WTC11 (cell line): ENCODE measurements around the gene LIMCH1. TPM values are rescaled to one million over a fixed set of nuclear protein-coding genes. Genes with fewer than 3 reads are reported as not detected.

ENCODE experiments used
- ATAC-seq: fragments of 200-7000 bp; cut with Tn5 transposase; 2 replicates; pipeline ENCODE4 v1.10.0; 2021; ENCODE audit warnings: mild to moderate bottlenecking, moderate library complexity
- CTCF ChIA-PET: fragments of 300-600 bp; sonication (Branson Sonifier 250); formaldehyde crosslinking; loops from one replicate; lab custom pipeline; 2021; ENCODE audit warnings: antibody characterized with exemption; lab: Charles Lee
- POLR2A ChIA-PET: fragments of 350-600 bp; sonication (Branson Sonifier 250); formaldehyde crosslinking; loops from one replicate; lab custom pipeline; 2021; ENCODE audit warnings: antibody characterized with exemption; lab: Charles Lee
- DNase-seq: peaks from one replicate; pipeline ENCODE4 v3.0.0; 2021; ENCODE audit warnings: low spot score
- H3K27ac Mint-ChIP-seq: 2 replicates; pipeline ENCODE4 v1.8.0; 2021; ENCODE audit warnings: mixed read lengths
- H3K27me3 Mint-ChIP-seq: 2 replicates; pipeline ENCODE4 v1.8.0; 2021; ENCODE audit warnings: low read depth, mild to moderate bottlenecking, moderate library complexity, mixed read lengths
- H3K36me3 Mint-ChIP-seq: 2 replicates; pipeline ENCODE4 v1.8.0; 2021; ENCODE audit warnings: mixed read lengths
- H3K4me1 Mint-ChIP-seq: 2 replicates; pipeline ENCODE4 v1.8.0; 2022; ENCODE audit warnings: mixed read lengths
- H3K4me3 Mint-ChIP-seq: 2 replicates; pipeline ENCODE4 v1.8.0; 2021; ENCODE audit warnings: mild to moderate bottlenecking, moderate library complexity, mixed read lengths
- H3K9me3 Mint-ChIP-seq: 2 replicates; pipeline ENCODE4 v1.8.0; 2021; ENCODE audit warnings: mixed read lengths
- ESRRA ChIP-seq: sonication (generic); formaldehyde crosslinking; IDR thresholded peaks from 2 replicates; pipeline ENCODE4 v1.8.1; 2022; ENCODE audit warnings: mild to moderate bottlenecking, missing genetic modification reagents, borderline replicate concordance
- ETV6 ChIP-seq: sonication (generic); formaldehyde crosslinking; IDR thresholded peaks from 2 replicates; pipeline ENCODE4 v1.8.1; 2022; ENCODE audit warnings: mild to moderate bottlenecking, missing genetic modification reagents
- GTF2I ChIP-seq: fragments of 250-450 bp; sonication (Bioruptor Pico); conservative IDR thresholded peaks from 2 replicates; pipeline ENCODE4 v1.4.0; 2021; ENCODE audit warnings: mild to moderate bottlenecking
- IRF2 ChIP-seq: sonication (generic); formaldehyde crosslinking; IDR thresholded peaks from 2 replicates; pipeline ENCODE4 v1.8.0; 2022; ENCODE audit warnings: low read depth, missing genetic modification reagents, borderline replicate concordance
- KAT7 ChIP-seq: sonication (generic); formaldehyde crosslinking; IDR thresholded peaks from 2 replicates; pipeline ENCODE4 v1.8.1; 2023; ENCODE audit warnings: missing genetic modification reagents, mild to moderate bottlenecking, borderline replicate concordance
- NFYB ChIP-seq: sonication (generic); formaldehyde crosslinking; conservative IDR thresholded peaks from 2 replicates; pipeline ENCODE4 v1.8.0; 2022; ENCODE audit warnings: low read depth, missing genetic modification reagents
- NR2C2 ChIP-seq: sonication (generic); formaldehyde crosslinking; IDR thresholded peaks from 2 replicates; pipeline ENCODE4 v1.8.0; 2022; ENCODE audit warnings: mild to moderate bottlenecking, missing genetic modification reagents
- RELA ChIP-seq: sonication (generic); formaldehyde crosslinking; IDR thresholded peaks from 2 replicates; pipeline ENCODE4 v1.8.1; 2022; ENCODE audit warnings: missing genetic modification reagents, mild to moderate bottlenecking, borderline replicate concordance
- SP1 ChIP-seq: sonication (generic); formaldehyde crosslinking; conservative IDR thresholded peaks from 2 replicates; pipeline ENCODE4 v1.8.1; 2022; ENCODE audit warnings: missing genetic modification reagents
- TCF7 ChIP-seq: sonication (generic); formaldehyde crosslinking; IDR thresholded peaks from 2 replicates; pipeline ENCODE4 v1.8.0; 2022; ENCODE audit warnings: mild to moderate bottlenecking, low read depth, missing genetic modification reagents, moderate library complexity
- ZNF138 ChIP-seq: sonication (generic); formaldehyde crosslinking; conservative IDR thresholded peaks from 2 replicates; pipeline ENCODE4 v1.8.1; 2022; ENCODE audit warnings: mild to moderate bottlenecking, moderate library complexity, missing genetic modification reagents
- ZNF232 ChIP-seq: sonication (generic); formaldehyde crosslinking; IDR thresholded peaks from 2 replicates; pipeline ENCODE4 v1.8.0; 2022; ENCODE audit warnings: mild to moderate bottlenecking, missing genetic modification reagents
- ZNF317 ChIP-seq: sonication (generic); formaldehyde crosslinking; IDR thresholded peaks from 2 replicates; pipeline ENCODE4 v1.8.1; 2023; ENCODE audit warnings: low read depth, mild to moderate bottlenecking, moderate library complexity, missing genetic modification reagents, borderline replicate concordance
- total RNA-seq: library from RNA; stranded (reverse); gene quantifications from 3 replicates; pipeline ENCODE4 v1.2.3, GENCODE V29; 2021
- TF ChIP-seq, protein P1 (sequence below): sonication (generic); formaldehyde crosslinking; IDR thresholded peaks from 2 replicates; pipeline ENCODE4 v1.8.1; 2022; ENCODE audit warnings: low read depth, missing genetic modification reagents, borderline replicate concordance
- TF ChIP-seq, protein P2 (sequence below): sonication (generic); formaldehyde crosslinking; conservative IDR thresholded peaks from 2 replicates; pipeline ENCODE4 v1.8.1; 2023; ENCODE audit warnings: mild to moderate bottlenecking, low read depth, missing genetic modification reagents, moderate library complexity
- TF ChIP-seq, protein P3 (sequence below): sonication (generic); formaldehyde crosslinking; IDR thresholded peaks from 2 replicates; pipeline ENCODE4 v1.8.1; 2023; ENCODE audit warnings: mild to moderate bottlenecking, missing genetic modification reagents
- TF ChIP-seq, protein P4 (sequence below): fragments of 200-600 bp; IDR thresholded peaks from 2 replicates; pipeline ENCODE4 v1.8.0; 2022; ENCODE audit warnings: antibody characterized with exemption
- TF ChIP-seq, protein P5 (sequence below): fragments of 250-450 bp; sonication (Bioruptor Pico); IDR thresholded peaks from 2 replicates; pipeline ENCODE4 v1.9.0; 2021; ENCODE audit warnings: moderate library complexity, mild to moderate bottlenecking, inconsistent platforms, borderline replicate concordance
- TF ChIP-seq, protein P6 (sequence below): sonication (generic); formaldehyde crosslinking; IDR thresholded peaks from 2 replicates; pipeline ENCODE4 v1.8.1; 2023; ENCODE audit warnings: mild to moderate bottlenecking, missing genetic modification reagents, moderate library complexity
- TF ChIP-seq, protein P7 (sequence below): sonication (generic); formaldehyde crosslinking; IDR thresholded peaks from 2 replicates; pipeline ENCODE4 v1.8.1; 2022; ENCODE audit warnings: missing genetic modification reagents, borderline replicate concordance

The LIMCH1 gene
- total RNA-seq, 1 experiment from 2014 or later: 0.92 TPM

DNA sequence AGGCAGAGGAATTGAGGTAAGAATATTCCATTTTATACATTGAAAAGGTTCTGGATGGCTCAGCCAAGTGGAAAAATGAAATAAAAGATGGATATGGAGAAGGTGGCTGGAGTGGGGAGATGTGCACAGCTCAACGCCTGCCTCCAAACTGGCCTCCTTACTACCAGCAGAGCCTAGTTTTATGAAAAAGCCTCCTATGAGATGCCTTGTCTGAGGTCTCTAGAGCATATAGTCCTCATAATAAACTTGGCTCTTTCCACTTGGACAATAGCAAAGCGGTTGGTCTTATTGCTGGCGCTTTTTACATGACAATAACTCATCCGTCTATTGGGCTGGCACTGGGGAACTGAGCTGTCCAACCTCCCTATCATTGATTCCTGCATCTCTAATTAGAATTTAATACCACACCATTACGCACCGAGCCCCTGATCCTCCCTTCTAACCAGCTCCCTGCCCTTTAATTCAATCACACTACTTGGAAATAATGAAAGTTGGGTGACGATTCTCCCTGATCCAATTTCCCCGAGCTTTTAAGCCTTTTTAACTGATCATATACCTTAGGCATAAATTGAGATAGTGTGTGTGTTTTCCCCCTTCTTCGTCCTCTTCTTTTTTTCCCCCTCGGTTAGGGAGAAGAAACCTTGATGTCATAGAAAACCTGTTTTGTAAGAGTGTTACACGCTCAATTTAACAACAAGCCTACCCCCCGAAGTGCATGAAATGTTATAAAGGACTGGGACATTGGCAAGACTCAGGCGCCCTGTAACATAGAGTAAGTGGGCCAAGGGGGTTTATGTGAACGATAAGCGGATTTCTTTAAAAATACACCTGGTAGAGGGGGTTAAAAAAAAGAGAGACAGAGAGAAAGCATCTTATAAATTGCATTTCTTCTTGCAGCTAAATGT is 210.9 kb downstream of the LIMCH1 start, which contains the start of gene PHOX2B:
TSS of gene PHOX2B (minus strand) at position 155 of the 905 bp plus-strand sequence. CDS start at position 40, 115 bp downstream.
- no peak for DNase-seq
- ChIA-PET CTCF (interaction anchor here (1.0 to 1.3 kb wide), 2 partner anchors 118 to 126 kb away, joined by 3 to 5 read pairs; no protein-coding TSS in a partner anchor), POLR2A (interaction anchor here (0.8 kb wide), 1 partner anchor 125 kb away, joined by 3 read pairs; no protein-coding TSS in a partner anchor)
- H3K36me3 Mint-ChIP-seq: no peaks in the 10 kb centered on the region; the same call in 1 of the 2 replicates
- ATAC-seq: no peak
- peak within 1 kb of the TSS; percentile 68 for H3K4me3 Mint-ChIP-seq
- H3K9me3 Mint-ChIP-seq: no peaks in the 10 kb centered on the region
- H3K27me3 Mint-ChIP-seq: peaks cover 99% of the 10 kb centered on the region
- TF ChIP-seq KAT7: no peak
- TF ChIP-seq, protein P1, sequence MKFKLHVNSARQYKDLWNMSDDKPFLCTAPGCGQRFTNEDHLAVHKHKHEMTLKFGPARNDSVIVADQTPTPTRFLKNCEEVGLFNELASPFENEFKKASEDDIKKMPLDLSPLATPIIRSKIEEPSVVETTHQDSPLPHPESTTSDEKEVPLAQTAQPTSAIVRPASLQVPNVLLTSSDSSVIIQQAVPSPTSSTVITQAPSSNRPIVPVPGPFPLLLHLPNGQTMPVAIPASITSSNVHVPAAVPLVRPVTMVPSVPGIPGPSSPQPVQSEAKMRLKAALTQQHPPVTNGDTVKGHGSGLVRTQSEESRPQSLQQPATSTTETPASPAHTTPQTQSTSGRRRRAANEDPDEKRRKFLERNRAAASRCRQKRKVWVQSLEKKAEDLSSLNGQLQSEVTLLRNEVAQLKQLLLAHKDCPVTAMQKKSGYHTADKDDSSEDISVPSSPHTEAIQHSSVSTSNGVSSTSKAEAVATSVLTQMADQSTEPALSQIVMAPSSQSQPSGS: no peak
- TF ChIP-seq, protein P2, sequence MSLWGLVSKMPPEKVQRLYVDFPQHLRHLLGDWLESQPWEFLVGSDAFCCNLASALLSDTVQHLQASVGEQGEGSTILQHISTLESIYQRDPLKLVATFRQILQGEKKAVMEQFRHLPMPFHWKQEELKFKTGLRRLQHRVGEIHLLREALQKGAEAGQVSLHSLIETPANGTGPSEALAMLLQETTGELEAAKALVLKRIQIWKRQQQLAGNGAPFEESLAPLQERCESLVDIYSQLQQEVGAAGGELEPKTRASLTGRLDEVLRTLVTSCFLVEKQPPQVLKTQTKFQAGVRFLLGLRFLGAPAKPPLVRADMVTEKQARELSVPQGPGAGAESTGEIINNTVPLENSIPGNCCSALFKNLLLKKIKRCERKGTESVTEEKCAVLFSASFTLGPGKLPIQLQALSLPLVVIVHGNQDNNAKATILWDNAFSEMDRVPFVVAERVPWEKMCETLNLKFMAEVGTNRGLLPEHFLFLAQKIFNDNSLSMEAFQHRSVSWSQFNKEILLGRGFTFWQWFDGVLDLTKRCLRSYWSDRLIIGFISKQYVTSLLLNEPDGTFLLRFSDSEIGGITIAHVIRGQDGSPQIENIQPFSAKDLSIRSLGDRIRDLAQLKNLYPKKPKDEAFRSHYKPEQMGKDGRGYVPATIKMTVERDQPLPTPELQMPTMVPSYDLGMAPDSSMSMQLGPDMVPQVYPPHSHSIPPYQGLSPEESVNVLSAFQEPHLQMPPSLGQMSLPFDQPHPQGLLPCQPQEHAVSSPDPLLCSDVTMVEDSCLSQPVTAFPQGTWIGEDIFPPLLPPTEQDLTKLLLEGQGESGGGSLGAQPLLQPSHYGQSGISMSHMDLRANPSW (CRISPR knock-in tag): no peak
- no peak for TF ChIP-seq GTF2I (CRISPR knock-in tag)
- no peak for TF ChIP-seq TCF7
- no peak for TF ChIP-seq ZNF317 (CRISPR knock-in tag)
- TF ChIP-seq ESRRA (CRISPR knock-in tag): no peak
- no peak for TF ChIP-seq ZNF138 (CRISPR knock-in tag)
- TF ChIP-seq, protein P3, sequence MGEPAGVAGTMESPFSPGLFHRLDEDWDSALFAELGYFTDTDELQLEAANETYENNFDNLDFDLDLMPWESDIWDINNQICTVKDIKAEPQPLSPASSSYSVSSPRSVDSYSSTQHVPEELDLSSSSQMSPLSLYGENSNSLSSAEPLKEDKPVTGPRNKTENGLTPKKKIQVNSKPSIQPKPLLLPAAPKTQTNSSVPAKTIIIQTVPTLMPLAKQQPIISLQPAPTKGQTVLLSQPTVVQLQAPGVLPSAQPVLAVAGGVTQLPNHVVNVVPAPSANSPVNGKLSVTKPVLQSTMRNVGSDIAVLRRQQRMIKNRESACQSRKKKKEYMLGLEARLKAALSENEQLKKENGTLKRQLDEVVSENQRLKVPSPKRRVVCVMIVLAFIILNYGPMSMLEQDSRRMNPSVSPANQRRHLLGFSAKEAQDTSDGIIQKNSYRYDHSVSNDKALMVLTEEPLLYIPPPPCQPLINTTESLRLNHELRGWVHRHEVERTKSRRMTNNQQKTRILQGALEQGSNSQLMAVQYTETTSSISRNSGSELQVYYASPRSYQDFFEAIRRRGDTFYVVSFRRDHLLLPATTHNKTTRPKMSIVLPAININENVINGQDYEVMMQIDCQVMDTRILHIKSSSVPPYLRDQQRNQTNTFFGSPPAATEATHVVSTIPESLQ (CRISPR knock-in tag): no peak
- TF ChIP-seq RELA (CRISPR knock-in tag): no peak
- TF ChIP-seq ZNF232 (CRISPR knock-in tag): no peak
- no peak for TF ChIP-seq SP1 (CRISPR knock-in tag)
- TF ChIP-seq, protein P4, sequence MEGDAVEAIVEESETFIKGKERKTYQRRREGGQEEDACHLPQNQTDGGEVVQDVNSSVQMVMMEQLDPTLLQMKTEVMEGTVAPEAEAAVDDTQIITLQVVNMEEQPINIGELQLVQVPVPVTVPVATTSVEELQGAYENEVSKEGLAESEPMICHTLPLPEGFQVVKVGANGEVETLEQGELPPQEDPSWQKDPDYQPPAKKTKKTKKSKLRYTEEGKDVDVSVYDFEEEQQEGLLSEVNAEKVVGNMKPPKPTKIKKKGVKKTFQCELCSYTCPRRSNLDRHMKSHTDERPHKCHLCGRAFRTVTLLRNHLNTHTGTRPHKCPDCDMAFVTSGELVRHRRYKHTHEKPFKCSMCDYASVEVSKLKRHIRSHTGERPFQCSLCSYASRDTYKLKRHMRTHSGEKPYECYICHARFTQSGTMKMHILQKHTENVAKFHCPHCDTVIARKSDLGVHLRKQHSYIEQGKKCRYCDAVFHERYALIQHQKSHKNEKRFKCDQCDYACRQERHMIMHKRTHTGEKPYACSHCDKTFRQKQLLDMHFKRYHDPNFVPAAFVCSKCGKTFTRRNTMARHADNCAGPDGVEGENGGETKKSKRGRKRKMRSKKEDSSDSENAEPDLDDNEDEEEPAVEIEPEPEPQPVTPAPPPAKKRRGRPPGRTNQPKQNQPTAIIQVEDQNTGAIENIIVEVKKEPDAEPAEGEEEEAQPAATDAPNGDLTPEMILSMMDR: no peak
- TF ChIP-seq ETV6 (CRISPR knock-in tag): no peak
- TF ChIP-seq, protein P5, sequence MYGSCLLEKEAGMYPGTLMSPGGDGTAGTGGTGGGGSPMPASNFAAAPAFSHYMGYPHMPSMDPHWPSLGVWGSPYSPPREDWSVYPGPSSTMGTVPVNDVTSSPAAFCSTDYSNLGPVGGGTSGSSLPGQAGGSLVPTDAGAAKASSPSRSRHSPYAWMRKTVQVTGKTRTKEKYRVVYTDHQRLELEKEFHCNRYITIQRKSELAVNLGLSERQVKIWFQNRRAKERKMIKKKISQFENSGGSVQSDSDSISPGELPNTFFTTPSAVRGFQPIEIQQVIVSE: no peak
- TF ChIP-seq, protein P6, sequence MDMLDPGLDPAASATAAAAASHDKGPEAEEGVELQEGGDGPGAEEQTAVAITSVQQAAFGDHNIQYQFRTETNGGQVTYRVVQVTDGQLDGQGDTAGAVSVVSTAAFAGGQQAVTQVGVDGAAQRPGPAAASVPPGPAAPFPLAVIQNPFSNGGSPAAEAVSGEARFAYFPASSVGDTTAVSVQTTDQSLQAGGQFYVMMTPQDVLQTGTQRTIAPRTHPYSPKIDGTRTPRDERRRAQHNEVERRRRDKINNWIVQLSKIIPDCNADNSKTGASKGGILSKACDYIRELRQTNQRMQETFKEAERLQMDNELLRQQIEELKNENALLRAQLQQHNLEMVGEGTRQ: no peak
- TF ChIP-seq, protein P7, sequence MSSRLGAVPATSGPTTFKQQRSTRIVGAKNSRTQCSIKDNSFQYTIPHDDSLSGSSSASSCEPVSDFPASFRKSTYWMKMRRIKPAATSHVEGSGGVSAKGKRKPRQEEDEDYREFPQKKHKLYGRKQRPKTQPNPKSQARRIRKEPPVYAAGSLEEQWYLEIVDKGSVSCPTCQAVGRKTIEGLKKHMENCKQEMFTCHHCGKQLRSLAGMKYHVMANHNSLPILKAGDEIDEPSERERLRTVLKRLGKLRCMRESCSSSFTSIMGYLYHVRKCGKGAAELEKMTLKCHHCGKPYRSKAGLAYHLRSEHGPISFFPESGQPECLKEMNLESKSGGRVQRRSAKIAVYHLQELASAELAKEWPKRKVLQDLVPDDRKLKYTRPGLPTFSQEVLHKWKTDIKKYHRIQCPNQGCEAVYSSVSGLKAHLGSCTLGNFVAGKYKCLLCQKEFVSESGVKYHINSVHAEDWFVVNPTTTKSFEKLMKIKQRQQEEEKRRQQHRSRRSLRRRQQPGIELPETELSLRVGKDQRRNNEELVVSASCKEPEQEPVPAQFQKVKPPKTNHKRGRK (CRISPR knock-in tag): no peak
- no peak for TF ChIP-seq IRF2 (CRISPR knock-in tag)
- no peak for TF ChIP-seq NFYB (CRISPR knock-in tag)
- no peak for TF ChIP-seq NR2C2 (CRISPR knock-in tag)
- H3K4me1 Mint-ChIP-seq: peaks cover 68% of the 10 kb centered on the region
- H3K27ac Mint-ChIP-seq: no peak within 1 kb of the TSS
